ENCODE results near the gene VAV3. TPM values are rescaled to one million over a fixed set of nuclear protein-coding genes. Genes with fewer than 3 reads are reported as not detected.

Gene VAV3
- total and polyA plus RNA-seq, 10 of the 15 experiments (the other 5 are each of a cell fraction or from before 2014, with no cell fraction given) = 0.84 to 5.5 (median 3.4) TPM

DNA sequence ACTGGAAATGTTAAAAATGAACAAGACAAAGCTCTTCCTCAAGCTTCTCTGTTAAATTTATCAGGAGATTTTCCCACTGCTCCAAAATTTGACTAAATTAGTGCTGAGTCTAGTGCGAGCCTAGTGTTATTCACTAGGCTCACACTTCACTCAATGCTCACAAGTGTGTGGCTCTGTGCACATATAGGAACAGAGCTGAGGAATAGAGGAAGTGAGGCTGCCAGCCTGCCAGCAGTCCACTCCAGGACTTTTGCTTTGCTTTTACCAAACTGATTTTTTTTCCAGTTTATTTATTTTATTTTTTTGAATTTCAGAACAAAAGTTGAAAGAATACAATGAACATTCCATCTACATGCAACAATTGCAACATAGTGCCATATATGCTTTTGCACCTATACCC, 87.2 kb downstream of the VAV3 start:
- Histone ChIP-seq H3K4me2 (ENCODE audit: control insufficient read depth, insufficient read depth) (no peak overlapping the region), H3K9me3 (replicated peaks; ENCODE audit: control insufficient read depth, insufficient read depth, low read length) (peaks cover 3% of the 10 kb centered on the region; the same call in 1 of the 3 replicates), H3K9ac (ENCODE audit: control insufficient read depth, insufficient read depth, low read length) (no peak overlapping the region), H2AFZ (ENCODE audit: control insufficient read depth, low read depth, low read length) (no peak overlapping the region), H3K36me3 (ENCODE audit: control insufficient read depth in 2 of 2, insufficient read depth in 2 of 2, low read length in 1 of 2) (no peaks in the 10 kb centered on the region), H3K4me1 (ENCODE audit: control insufficient read depth, insufficient read depth, low read length) (peaks cover 33% of the 10 kb centered on the region), H3K79me2 (ENCODE audit: control insufficient read depth, insufficient read depth, low read length) (no peaks in the 10 kb centered on the region), H3K27ac (ENCODE audit: control insufficient read depth, insufficient read depth) (no peak overlapping the region), H3K4me3 (no peak overlapping the region), H4K20me1 (ENCODE audit: control insufficient read depth, insufficient read depth) (no peaks in the 10 kb centered on the region), H3K27me3 (replicated peaks in 1 of 2; ENCODE audit: control insufficient read depth in 2 of 2, insufficient read depth in 2 of 2, low read length in 1 of 2) (no peaks in the 10 kb centered on the region)
- RAD21 ChIA-PET (ENCODE audit: unreplicated experiment) = interaction anchor here (1.2 kb wide), 1 partner anchor 96 kb away, joined by 3 read pairs; no protein-coding TSS in a partner anchor
- in situ Hi-C loops (cut with MboI) (no loop called here), intact Hi-C loops (cut with micrococcal nuclease; ENCODE audit: unreplicated experiment) (loop anchor here (2.0 to 5.0 kb wide), 2 partner anchors 57 to 90 kb away; no protein-coding TSS in a partner anchor)
- TF ChIP-seq NFYA (IDR thresholded peaks at IDR 0.05; ENCODE audit: borderline replicate concordance, low read depth, low read length) (no peak), SPI1 (IDR thresholded peaks at IDR 0.05; ENCODE audit: borderline replicate concordance, insufficient read depth, low read depth, low read length) (peak; percentile 65; the same call in 1 of the 2 replicates)
- TF ChIP-seq, protein P1, sequence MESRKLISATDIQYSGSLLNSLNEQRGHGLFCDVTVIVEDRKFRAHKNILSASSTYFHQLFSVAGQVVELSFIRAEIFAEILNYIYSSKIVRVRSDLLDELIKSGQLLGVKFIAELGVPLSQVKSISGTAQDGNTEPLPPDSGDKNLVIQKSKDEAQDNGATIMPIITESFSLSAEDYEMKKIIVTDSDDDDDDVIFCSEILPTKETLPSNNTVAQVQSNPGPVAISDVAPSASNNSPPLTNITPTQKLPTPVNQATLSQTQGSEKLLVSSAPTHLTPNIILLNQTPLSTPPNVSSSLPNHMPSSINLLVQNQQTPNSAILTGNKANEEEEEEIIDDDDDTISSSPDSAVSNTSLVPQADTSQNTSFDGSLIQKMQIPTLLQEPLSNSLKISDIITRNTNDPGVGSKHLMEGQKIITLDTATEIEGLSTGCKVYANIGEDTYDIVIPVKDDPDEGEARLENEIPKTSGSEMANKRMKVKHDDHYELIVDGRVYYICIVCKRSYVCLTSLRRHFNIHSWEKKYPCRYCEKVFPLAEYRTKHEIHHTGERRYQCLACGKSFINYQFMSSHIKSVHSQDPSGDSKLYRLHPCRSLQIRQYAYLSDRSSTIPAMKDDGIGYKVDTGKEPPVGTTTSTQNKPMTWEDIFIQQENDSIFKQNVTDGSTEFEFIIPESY (IDR thresholded peaks at IDR 0.05) = no peak
- POLR2A ChIA-PET = no interaction called here
- no peak for FAIRE-seq
- no peak for DNase-seq (ENCODE audit: low read depth, low spot score)
- SMC1A ChIA-PET (ENCODE audit: uncharacterized antibody, unreplicated experiment) = interaction anchor here (0.6 to 1.4 kb wide), 7 partner anchors 9 to 99 kb away, joined by 3 to 4 read pairs (median 3); no protein-coding TSS in a partner anchor
- CTCF ChIA-PET = interaction anchor here (0.9 to 1.0 kb wide), 2 partner anchors 56 to 86 kb away, joined by 3 read pairs; no protein-coding TSS in a partner anchor
- BruUV-seq (replicated peaks) = no TSS peak
- ATAC-seq = peak; percentile 72
- WGBS (ENCODE audit: insufficient coverage, insufficient replicate concordance, low lambda C conversion rate, missing lambda C conversion rate) = 89% methylated on average over 1 of the region's 1 CpG

GRCh38 chr1:107877092-107877491, 87.9 kb downstream of the VAV3 start:
- Histone ChIP-seq H3K79me2 (ENCODE audit: control insufficient read depth, insufficient read depth, low read length) (no peaks in the 10 kb centered on the region), H3K27ac (ENCODE audit: control insufficient read depth, insufficient read depth) (no peak overlapping the region), H3K9ac (ENCODE audit: control insufficient read depth, insufficient read depth, low read length) (no peak overlapping the region), H3K4me2 (ENCODE audit: control insufficient read depth, insufficient read depth) (peak overlapping the region; percentile 46), H3K4me3 (no peak overlapping the region), H3K9me3 (replicated peaks; ENCODE audit: control insufficient read depth, insufficient read depth, low read length) (peaks cover 3% of the 10 kb centered on the region; the same call in 1 of the 3 replicates), H4K20me1 (ENCODE audit: control insufficient read depth, insufficient read depth) (no peaks in the 10 kb centered on the region), H3K4me1 (ENCODE audit: control insufficient read depth, insufficient read depth, low read length) (peaks cover 38% of the 10 kb centered on the region), H3K27me3 (replicated peaks in 1 of 2; ENCODE audit: control insufficient read depth in 2 of 2, insufficient read depth in 2 of 2, low read length in 1 of 2) (no peaks in the 10 kb centered on the region), H3K36me3 (ENCODE audit: control insufficient read depth in 2 of 2, insufficient read depth in 2 of 2, low read length in 1 of 2) (no peaks in the 10 kb centered on the region), H2AFZ (ENCODE audit: control insufficient read depth, low read depth, low read length) (no peak overlapping the region; the same call in 1 of the 2 replicates)
- in situ Hi-C loops (cut with MboI) (no loop called here), intact Hi-C loops (cut with micrococcal nuclease; ENCODE audit: unreplicated experiment) (loop anchor here (2.0 to 5.0 kb wide), 2 partner anchors 58 to 90 kb away; no protein-coding TSS in a partner anchor)
- no TSS peak for BruUV-seq (replicated peaks)
- FAIRE-seq = no peak
- ChIA-PET SMC1A (ENCODE audit: uncharacterized antibody, unreplicated experiment) (interaction anchor here (0.7 to 1.1 kb wide), 6 partner anchors 9 to 99 kb away, joined by 3 to 6 read pairs (median 4); no protein-coding TSS in a partner anchor), POLR2A (interaction anchor here (0.5 kb wide), 1 partner anchor 57 kb away, joined by 6 read pairs; no protein-coding TSS in a partner anchor), CTCF (interaction anchor here (0.9 to 1.0 kb wide), 2 partner anchors 56 to 86 kb away, joined by 3 read pairs; no protein-coding TSS in a partner anchor), RAD21 (ENCODE audit: unreplicated experiment) (interaction anchor here (1.2 kb wide), 1 partner anchor 95 kb away, joined by 3 read pairs; no protein-coding TSS in a partner anchor)
- peak; percentile 70 for ATAC-seq
- 14% methylated on average over 2 of the region's 2 CpGs for WGBS (ENCODE audit: insufficient coverage, insufficient replicate concordance, low lambda C conversion rate, missing lambda C conversion rate)
- no peak for DNase-seq (ENCODE audit: low read depth, low spot score)
- TF ChIP-seq NR2C1 (IDR thresholded peaks at IDR 0.05) (no peak), RUNX3 (IDR thresholded peaks at IDR 0.05; ENCODE audit: low read length) (0 out of 2 replicates have a peak, but pooled peaks have one; percentile 7), MTA2 (IDR thresholded peaks at IDR 0.05; ENCODE audit: low read depth) (peak; percentile 42), IKZF2 (IDR thresholded peaks at IDR 0.05) (peak in 1 of 2 experiments; percentile 24; a peak in 1 of 4 replicates), ZNF217 (IDR thresholded peaks at IDR 0.05) (peak; percentile 92), USF1 (IDR thresholded peaks at IDR 0.05; ENCODE audit: borderline replicate concordance, extremely low read length, insufficient read depth, low read depth, low read length) (no peak), POLR2AphosphoS5 (IDR thresholded peaks at IDR 0.05; ENCODE audit: low read length) (no peak), BCL11A (IDR thresholded peaks at IDR 0.05; ENCODE audit: low read depth, low read length) (peak; percentile 61; the same call in 1 of the 2 replicates)
- TF ChIP-seq, protein P2, sequence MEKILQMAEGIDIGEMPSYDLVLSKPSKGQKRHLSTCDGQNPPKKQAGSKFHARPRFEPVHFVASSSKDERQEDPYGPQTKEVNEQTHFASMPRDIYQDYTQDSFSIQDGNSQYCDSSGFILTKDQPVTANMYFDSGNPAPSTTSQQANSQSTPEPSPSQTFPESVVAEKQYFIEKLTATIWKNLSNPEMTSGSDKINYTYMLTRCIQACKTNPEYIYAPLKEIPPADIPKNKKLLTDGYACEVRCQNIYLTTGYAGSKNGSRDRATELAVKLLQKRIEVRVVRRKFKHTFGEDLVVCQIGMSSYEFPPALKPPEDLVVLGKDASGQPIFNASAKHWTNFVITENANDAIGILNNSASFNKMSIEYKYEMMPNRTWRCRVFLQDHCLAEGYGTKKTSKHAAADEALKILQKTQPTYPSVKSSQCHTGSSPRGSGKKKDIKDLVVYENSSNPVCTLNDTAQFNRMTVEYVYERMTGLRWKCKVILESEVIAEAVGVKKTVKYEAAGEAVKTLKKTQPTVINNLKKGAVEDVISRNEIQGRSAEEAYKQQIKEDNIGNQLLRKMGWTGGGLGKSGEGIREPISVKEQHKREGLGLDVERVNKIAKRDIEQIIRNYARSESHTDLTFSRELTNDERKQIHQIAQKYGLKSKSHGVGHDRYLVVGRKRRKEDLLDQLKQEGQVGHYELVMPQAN (conservative IDR thresholded peaks at IDR 0.05) = no peak

Data from GM12878 (cell line).